ENCODE measurements around the gene MOSMO.

The MOSMO gene

GRCh38 chr16:22088642-22089041, 80.7 kb downstream of the MOSMO start:
- DNase-seq (ENCODE audit: low read depth): no peak
- H3K4me3 ChIP-seq (ENCODE audit: low read length): no peak overlapping the region
- TF ChIP-seq CTCF (IDR thresholded peaks at IDR 0.05; ENCODE audit: insufficient read depth, low read depth, low read length, missing control alignments): no peak

- no peak overlapping the region for H3K4me3 ChIP-seq (ENCODE audit: low read length)
- no peak for TF ChIP-seq CTCF (IDR thresholded peaks at IDR 0.05; ENCODE audit: insufficient read depth, low read depth, low read length, missing control alignments)
- no peak for DNase-seq (ENCODE audit: low read depth)
Measured at GRCh38 chr16:22089910-22090309, 82.0 kb downstream of the MOSMO start.

GRCh38 chr16:22091721-22092120, 83.8 kb downstream of the MOSMO start:
- no peak for TF ChIP-seq CTCF (IDR thresholded peaks at IDR 0.05; ENCODE audit: insufficient read depth, low read depth, low read length, missing control alignments)
- no peak overlapping the region for H3K4me3 ChIP-seq (ENCODE audit: low read length)
- no peak for DNase-seq (ENCODE audit: low read depth)

GRCh38 chr16:22092143-22092933, 84.4 kb downstream of the MOSMO start, which contains the start of gene VWA3A:
VWA3A (plus strand) TSS chr16:22092541; CDS start chr16:22092638, 97 bp downstream.
- peak; percentile 10 for DNase-seq (ENCODE audit: low read depth)
- H3K4me3 ChIP-seq (ENCODE audit: low read length): no peak within 1 kb of the TSS
- TF ChIP-seq CTCF (IDR thresholded peaks at IDR 0.05; ENCODE audit: insufficient read depth, low read depth, low read length, missing control alignments): no peak

- no peak overlapping the region for H3K4me3 ChIP-seq (ENCODE audit: low read length)
- TF ChIP-seq CTCF (IDR thresholded peaks at IDR 0.05; ENCODE audit: insufficient read depth, low read depth, low read length, missing control alignments): no peak
- DNase-seq (ENCODE audit: low read depth): no peak
Measured at GRCh38 chr16:22093331-22093730, 85.4 kb downstream of the MOSMO start.

GRCh38 chr16:22093996-22094395, 86.1 kb downstream of the MOSMO start:
- DNase-seq (ENCODE audit: low read depth): no peak
- H3K4me3 ChIP-seq (ENCODE audit: low read length): no peak overlapping the region
- TF ChIP-seq CTCF (IDR thresholded peaks at IDR 0.05; ENCODE audit: insufficient read depth, low read depth, low read length, missing control alignments): no peak
